ENCODE measurements around the gene UNC79.
"Not testable (repeated sequence)": the region's sequence is repeated elsewhere in the genome, so short reads cannot be mapped to it uniquely, and the experiment has no call there.

The UNC79 gene

DNA sequence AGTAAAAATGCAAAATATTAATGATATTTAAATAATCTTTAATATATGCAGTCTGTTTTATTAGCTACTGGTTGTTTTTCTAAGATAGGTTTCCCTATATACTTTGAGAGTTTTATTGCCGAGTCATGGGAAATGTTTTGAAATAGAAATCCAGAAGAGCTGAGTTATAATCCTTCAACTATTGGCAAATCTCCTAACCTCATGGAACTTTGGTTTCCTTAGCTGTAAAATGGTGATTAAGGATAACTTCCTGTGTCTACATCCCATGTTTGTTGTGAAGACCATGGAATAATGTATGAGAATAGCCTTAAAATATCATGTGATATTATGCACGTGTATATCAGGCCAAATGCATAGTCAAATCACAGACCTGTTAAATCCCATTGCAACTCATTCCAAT is 51.0 kb downstream of the UNC79 start:
- no peak for DNase-seq (ENCODE audit: low spot score)
- in situ Hi-C loops (cut with MboI; ENCODE audit: low sequenced_read_pairs, unreplicated experiment): no loop called here
- TF ChIP-seq, protein P1, sequence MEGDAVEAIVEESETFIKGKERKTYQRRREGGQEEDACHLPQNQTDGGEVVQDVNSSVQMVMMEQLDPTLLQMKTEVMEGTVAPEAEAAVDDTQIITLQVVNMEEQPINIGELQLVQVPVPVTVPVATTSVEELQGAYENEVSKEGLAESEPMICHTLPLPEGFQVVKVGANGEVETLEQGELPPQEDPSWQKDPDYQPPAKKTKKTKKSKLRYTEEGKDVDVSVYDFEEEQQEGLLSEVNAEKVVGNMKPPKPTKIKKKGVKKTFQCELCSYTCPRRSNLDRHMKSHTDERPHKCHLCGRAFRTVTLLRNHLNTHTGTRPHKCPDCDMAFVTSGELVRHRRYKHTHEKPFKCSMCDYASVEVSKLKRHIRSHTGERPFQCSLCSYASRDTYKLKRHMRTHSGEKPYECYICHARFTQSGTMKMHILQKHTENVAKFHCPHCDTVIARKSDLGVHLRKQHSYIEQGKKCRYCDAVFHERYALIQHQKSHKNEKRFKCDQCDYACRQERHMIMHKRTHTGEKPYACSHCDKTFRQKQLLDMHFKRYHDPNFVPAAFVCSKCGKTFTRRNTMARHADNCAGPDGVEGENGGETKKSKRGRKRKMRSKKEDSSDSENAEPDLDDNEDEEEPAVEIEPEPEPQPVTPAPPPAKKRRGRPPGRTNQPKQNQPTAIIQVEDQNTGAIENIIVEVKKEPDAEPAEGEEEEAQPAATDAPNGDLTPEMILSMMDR (IDR thresholded peaks at IDR 0.05; ENCODE audit: borderline replicate concordance, control extremely low read depth, extremely low read depth, insufficient read depth, missing control alignments): no peak

DNA sequence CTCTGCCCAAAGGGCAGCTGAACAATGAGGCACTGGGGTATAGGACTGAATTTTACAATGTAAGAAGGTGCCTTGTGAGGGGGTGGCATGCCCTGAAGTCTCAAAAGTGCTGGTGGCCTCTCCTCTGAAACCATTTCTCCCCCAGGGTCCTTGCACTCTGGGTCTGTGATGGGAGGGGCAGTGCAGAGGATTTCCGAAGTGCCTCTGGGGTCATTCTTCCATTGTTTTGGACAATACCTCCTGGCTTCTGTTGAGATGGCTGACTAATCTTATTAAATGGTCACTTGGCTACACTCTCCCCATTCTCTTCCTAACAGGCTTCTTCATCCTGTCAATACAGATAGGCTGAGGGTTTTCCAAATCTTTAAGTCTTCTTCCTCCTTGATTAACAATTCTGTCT is 59.3 kb downstream of the UNC79 start:
- TF ChIP-seq, protein P1 (IDR thresholded peaks at IDR 0.05; ENCODE audit: borderline replicate concordance, control extremely low read depth, extremely low read depth, insufficient read depth, missing control alignments): no peak
- DNase-seq (ENCODE audit: low spot score): no peak
- in situ Hi-C loops (cut with MboI; ENCODE audit: low sequenced_read_pairs, unreplicated experiment): no loop called here

DNA sequence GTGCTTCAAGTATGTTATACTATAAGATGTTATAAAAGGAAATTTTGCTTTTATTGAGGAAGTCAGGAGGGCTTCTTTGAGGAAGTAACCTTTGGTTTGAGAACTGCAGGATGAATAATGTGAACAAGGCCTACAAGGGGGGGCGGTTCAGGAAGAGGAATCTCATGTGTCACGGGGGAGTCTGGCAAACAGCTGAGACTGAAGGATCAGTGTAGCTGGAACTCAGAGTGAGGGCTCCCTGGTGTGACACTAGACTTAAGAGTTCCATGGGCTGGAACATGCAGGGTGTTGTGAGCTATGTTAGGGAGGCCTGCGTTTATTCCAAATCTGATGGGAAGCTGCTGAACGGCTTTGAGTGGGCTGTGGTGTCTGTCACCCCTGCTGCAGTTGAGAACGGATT is 62.3 kb downstream of the UNC79 start:
- no peak for DNase-seq (ENCODE audit: low spot score)
- TF ChIP-seq, protein P1 (IDR thresholded peaks at IDR 0.05; ENCODE audit: borderline replicate concordance, control extremely low read depth, extremely low read depth, insufficient read depth, missing control alignments): peak; percentile 1
- in situ Hi-C loops (cut with MboI; ENCODE audit: low sequenced_read_pairs, unreplicated experiment): no loop called here

DNA sequence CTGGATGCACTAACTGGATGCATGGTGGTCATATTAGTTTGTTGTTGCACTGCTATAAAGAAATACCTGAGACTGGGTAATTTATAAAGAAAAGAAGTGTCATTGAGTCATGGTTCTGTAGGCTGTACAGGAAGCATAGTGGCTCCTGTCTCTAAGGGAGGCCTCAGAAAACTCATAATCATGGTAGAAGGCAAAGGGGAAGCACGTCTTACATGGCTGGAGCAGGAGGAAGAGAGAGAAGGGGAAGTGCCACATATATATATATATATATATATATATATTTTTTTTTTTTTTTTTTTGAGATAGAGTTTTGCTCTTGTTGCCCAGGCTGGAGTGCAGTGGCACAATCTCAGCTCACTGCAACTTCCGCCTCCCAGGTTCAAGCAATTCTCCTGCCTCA is 62.9 kb downstream of the UNC79 start:
- in situ Hi-C loops (cut with MboI; ENCODE audit: low sequenced_read_pairs, unreplicated experiment); DNase-seq (ENCODE audit: low spot score): not testable (repeated sequence)

DNA sequence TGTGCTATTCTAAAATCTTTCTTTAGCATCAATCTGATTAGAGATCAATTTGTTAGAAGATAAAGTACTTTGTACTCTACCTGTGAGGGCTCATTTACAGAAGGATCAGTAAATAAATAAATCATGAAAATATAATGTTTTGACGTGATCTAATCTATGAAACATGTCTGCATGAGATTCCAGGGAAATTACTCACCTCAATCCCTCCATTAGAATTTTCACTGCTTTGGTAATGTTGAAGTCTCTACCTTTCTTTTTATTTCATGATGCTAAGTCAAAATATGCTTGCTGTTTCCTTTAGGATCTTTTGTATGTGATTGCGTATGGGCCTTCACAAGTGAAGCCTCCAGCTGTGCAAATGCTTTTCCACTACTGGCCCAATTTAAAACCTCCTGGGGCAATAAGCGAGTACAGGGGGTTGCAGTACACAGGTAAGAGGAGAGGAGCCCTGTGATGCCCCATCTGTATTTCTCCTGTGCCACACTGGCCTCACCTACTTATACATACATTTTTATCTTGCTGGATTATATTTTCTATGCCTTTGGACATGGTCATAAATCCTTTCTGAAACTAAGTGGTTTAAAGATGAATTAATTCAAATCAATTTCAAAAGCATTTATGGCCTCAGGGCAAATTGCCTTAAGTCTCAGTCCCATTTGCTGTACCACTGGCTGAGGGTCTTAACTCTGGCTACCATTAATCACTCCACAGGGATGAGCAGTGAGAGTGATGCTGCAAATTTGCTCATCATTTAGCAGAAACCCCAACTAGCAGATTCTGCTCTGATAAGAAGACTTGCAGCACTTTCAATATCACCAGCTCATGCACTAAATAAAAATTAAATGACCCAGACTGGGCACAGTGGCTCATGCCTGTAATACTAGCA is 66.4 kb downstream of the UNC79 start:
- TF ChIP-seq, protein P1 (IDR thresholded peaks at IDR 0.05; ENCODE audit: borderline replicate concordance, control extremely low read depth, extremely low read depth, insufficient read depth, missing control alignments): no peak
- in situ Hi-C loops (cut with MboI; ENCODE audit: low sequenced_read_pairs, unreplicated experiment): no loop called here

DNA sequence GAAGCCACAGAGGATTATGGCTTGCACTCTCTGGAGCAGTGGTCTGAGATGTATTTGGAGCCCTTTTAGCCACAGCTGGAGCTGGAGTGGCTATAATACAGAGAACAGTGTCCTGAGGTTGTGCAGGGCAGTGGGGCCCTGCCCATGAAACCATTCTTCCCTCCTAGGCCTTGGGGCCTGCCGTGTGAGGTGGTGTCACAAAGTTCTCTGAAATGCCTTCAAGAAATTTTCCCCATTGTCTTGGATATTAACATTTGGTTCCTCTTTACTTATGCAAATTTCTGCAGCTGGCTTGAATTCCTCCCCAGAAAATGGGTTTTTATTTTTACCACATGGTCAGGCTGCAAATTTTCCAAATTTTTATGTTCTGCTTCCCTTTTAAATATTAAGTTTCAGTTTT is 79.3 kb downstream of the UNC79 start:
- TF ChIP-seq, protein P1 (IDR thresholded peaks at IDR 0.05; ENCODE audit: borderline replicate concordance, control extremely low read depth, extremely low read depth, insufficient read depth, missing control alignments): no peak
- in situ Hi-C loops (cut with MboI; ENCODE audit: low sequenced_read_pairs, unreplicated experiment): no loop called here
- no peak for DNase-seq (ENCODE audit: low spot score)

More for the DNA sequence above, 66.4 kb downstream of the UNC79 start:
- no peak for DNase-seq (ENCODE audit: low spot score)

DNA sequence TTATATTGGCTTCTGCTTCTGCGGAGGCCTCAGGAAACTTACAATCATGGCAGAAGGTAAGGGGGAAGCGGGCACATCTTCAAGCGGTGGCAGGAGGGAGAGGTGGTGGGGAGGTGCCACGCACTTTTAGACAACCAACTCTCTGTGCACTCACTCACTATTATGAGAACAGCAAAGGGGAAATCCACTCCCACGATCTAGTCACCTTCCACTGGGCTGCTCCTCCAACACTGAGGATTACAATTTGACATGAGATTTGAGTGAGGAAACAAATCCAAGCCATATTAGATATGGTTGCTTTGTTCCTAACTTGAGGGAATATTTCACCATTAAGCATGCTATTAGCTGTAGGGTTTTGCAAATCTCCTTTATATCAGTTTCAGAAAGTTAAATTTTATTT is 80.3 kb downstream of the UNC79 start:
- no peak for DNase-seq (ENCODE audit: low spot score)
- in situ Hi-C loops (cut with MboI; ENCODE audit: low sequenced_read_pairs, unreplicated experiment): no loop called here

More for the DNA sequence above, 80.3 kb downstream of the UNC79 start:
- TF ChIP-seq, protein P1 (IDR thresholded peaks at IDR 0.05; ENCODE audit: borderline replicate concordance, control extremely low read depth, extremely low read depth, insufficient read depth, missing control alignments): no peak
